PC-9 (cell line): ENCODE data around the gene LETM1.

Source experiments
- EZH2 ChIP-seq: fragments of 200-600 bp; sonication (generic); IDR thresholded peaks from 2 replicates; pipeline ENCODE4 v1.8.0; 2017; ENCODE audit warnings: antibody characterized with exemption, low read depth
- TF ChIP-seq, protein P1 (sequence below): fragments of 200-600 bp; sonication (generic); conservative IDR thresholded peaks from 2 replicates; pipeline ENCODE4 v1.6.1; 2017; ENCODE audit warnings: mixed run types, antibody characterized with exemption, mild to moderate bottlenecking, moderate library complexity

DNA sequence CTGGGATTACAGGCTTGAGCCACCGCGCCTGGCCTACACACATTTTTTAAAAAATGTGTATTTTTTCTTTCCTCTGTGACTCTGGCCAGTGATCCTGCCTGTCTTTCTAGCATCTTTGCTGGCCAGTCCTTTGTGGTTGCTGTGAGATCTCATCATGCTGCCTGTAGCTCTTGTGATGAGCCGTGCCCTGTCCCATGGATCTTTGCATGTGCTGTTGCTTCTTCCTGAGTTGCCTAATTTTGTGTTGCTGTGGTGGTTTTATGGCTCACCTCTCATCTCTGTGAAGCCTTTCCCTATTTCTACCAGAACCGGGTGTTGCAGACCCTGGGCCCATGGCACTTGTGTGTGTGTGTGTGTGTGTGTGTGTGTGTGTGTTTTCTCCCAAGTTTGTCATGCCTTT lies 23.5 kb upstream of the LETM1 start:
- TF ChIP-seq, protein P1, sequence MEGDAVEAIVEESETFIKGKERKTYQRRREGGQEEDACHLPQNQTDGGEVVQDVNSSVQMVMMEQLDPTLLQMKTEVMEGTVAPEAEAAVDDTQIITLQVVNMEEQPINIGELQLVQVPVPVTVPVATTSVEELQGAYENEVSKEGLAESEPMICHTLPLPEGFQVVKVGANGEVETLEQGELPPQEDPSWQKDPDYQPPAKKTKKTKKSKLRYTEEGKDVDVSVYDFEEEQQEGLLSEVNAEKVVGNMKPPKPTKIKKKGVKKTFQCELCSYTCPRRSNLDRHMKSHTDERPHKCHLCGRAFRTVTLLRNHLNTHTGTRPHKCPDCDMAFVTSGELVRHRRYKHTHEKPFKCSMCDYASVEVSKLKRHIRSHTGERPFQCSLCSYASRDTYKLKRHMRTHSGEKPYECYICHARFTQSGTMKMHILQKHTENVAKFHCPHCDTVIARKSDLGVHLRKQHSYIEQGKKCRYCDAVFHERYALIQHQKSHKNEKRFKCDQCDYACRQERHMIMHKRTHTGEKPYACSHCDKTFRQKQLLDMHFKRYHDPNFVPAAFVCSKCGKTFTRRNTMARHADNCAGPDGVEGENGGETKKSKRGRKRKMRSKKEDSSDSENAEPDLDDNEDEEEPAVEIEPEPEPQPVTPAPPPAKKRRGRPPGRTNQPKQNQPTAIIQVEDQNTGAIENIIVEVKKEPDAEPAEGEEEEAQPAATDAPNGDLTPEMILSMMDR: no peak
- TF ChIP-seq EZH2: no peak
